GM18868 (cell line): Measurements from ENCODE around the gene ALAD.
"Not testable (repeated sequence)": the region's sequence is repeated elsewhere in the genome, so short reads cannot be mapped to it uniquely, and the experiment has no call there.

Source experiments
- ATAC-seq: cut with Tn5 transposase; IDR thresholded peaks from one replicate; pipeline ENCODE4 v1.9.1; 2021; ENCODE audit warnings: mild to moderate bottlenecking, moderate library complexity; ENCODE audit not compliant: unreplicated experiment

Gene ALAD

GRCh38 chr9:113375057-113376023, 25.7 kb downstream of the ALAD start:
- no peak for ATAC-seq

- ATAC-seq: no peak
Measured at GRCh38 chr9:113373676-113374392, 27.2 kb downstream of the ALAD start.

- no peak for ATAC-seq
Measured at GRCh38 chr9:113373256-113373655, 27.8 kb downstream of the ALAD start.

GRCh38 chr9:113372059-113372458, 29.0 kb downstream of the ALAD start:
- no peak for ATAC-seq

- no peak for ATAC-seq
Measured at GRCh38 chr9:113370806-113371325, 30.2 kb downstream of the ALAD start.

GRCh38 chr9:113369855-113370140, 31.3 kb downstream of the ALAD start:
- ATAC-seq: no peak

- ATAC-seq: no peak
Measured at GRCh38 chr9:113368982-113369854, 31.9 kb downstream of the ALAD start.

- ATAC-seq: no peak
Measured at GRCh38 chr9:113368348-113368981, 32.6 kb downstream of the ALAD start.

GRCh38 chr9:113365652-113366051, 35.4 kb downstream of the ALAD start:
- not testable (repeated sequence) for ATAC-seq

GRCh38 chr9:113364951-113365350, 36.1 kb downstream of the ALAD start:
- no peak for ATAC-seq

- ATAC-seq: no peak
Measured at GRCh38 chr9:113363336-113363735, 37.7 kb downstream of the ALAD start.

GRCh38 chr9:113361304-113362018, 39.6 kb downstream of the ALAD start:
- no peak for ATAC-seq

- no peak for ATAC-seq
Measured at GRCh38 chr9:113360242-113360842, 40.7 kb downstream of the ALAD start.

- ATAC-seq: no peak
Measured at GRCh38 chr9:113359385-113359784, 41.7 kb downstream of the ALAD start.

- no peak for ATAC-seq
Measured at GRCh38 chr9:113356686-113357292, 44.3 kb downstream of the ALAD start.

GRCh38 chr9:113355040-113355596, 46.0 kb downstream of the ALAD start:
- no peak for ATAC-seq

- ATAC-seq: no peak
Measured at GRCh38 chr9:113352411-113352810, 48.7 kb downstream of the ALAD start.

GRCh38 chr9:113352006-113352405, 49.1 kb downstream of the ALAD start:
- ATAC-seq: no peak

GRCh38 chr9:113350937-113351336, 50.1 kb downstream of the ALAD start:
- ATAC-seq: peak; percentile 33
